COLO829 (cell line): ENCODE data around the gene DAND5.

Source experiments
- DNase-seq: peaks from one replicate; pipeline ENCODE4 v3.0.0; 2012; ENCODE audit warnings: low spot score

The DAND5 gene

GRCh38 chr19:12969292-12969988 is at the start of gene DAND5:
TSS of gene DAND5 (plus strand) at chr19:12969576. CDS start at chr19:12969661, 85 bp downstream.
- DNase-seq = no peak

GRCh38 chr19:12921047-12921446 is 48.3 kb upstream of the DAND5 start:
- DNase-seq = no peak

- no peak for DNase-seq
Measured at GRCh38 chr19:12922959-12923358, 46.4 kb upstream of the DAND5 start.

- no peak for DNase-seq
Measured at GRCh38 chr19:12924621-12925310, 44.6 kb upstream of the DAND5 start.

GRCh38 chr19:12930002-12930645 is 39.3 kb upstream of the DAND5 start:
- no peak for DNase-seq

GRCh38 chr19:12932392-12933286 is 36.7 kb upstream of the DAND5 start:
- DNase-seq = no peak

- peak; percentile 87 for DNase-seq
Measured at GRCh38 chr19:12933287-12934072, 35.9 kb upstream of the DAND5 start, which contains the start of gene FARSA. TSS of gene FARSA (minus strand) at chr19:12933711. CDS start at chr19:12933696, 15 bp downstream.

- DNase-seq = no peak
Measured at GRCh38 chr19:12935071-12935470, 34.3 kb upstream of the DAND5 start.

GRCh38 chr19:12936582-12936981 is 32.8 kb upstream of the DAND5 start:
- DNase-seq = no peak

GRCh38 chr19:12937093-12937926 is 32.1 kb upstream of the DAND5 start:
- DNase-seq = no peak

GRCh38 chr19:12937927-12938778 is 31.2 kb upstream of the DAND5 start, which contains the start of gene CALR:
TSS of gene CALR (plus strand) at chr19:12938609. CDS start at chr19:12938680, 71 bp downstream.
- peak; percentile 99 for DNase-seq

GRCh38 chr19:12938779-12939601 is 30.4 kb upstream of the DAND5 start:
- DNase-seq = no peak

- DNase-seq = no peak
Measured at GRCh38 chr19:12939975-12940423, 29.4 kb upstream of the DAND5 start.

GRCh38 chr19:12940897-12941296 is 28.5 kb upstream of the DAND5 start:
- no peak for DNase-seq

- DNase-seq = no peak
Measured at GRCh38 chr19:12943437-12944044, 25.8 kb upstream of the DAND5 start.

- no peak for DNase-seq
Measured at GRCh38 chr19:12944104-12944674, 25.2 kb upstream of the DAND5 start.

- peak; percentile 98 for DNase-seq
Measured at GRCh38 chr19:12945479-12946091, 23.8 kb upstream of the DAND5 start, which contains the start of gene RAD23A. TSS of gene RAD23A (plus strand) at chr19:12945862. CDS start at chr19:12945949, 87 bp downstream.
